Lower leg skin (tissue), 3 donors: ENCODE results near the gene UBASH3B.

ENCODE experiments used
- POLR2A ChIP-seq, 2 donors: fragments of 450-650 bp; IDR thresholded peaks; one replicate each; pipeline ENCODE4 v1.6.1; 2016 to 2017; ENCODE audit warnings: antibody characterized with exemption in 2 of 2, mild to moderate bottlenecking in 1 of 2, moderate library complexity in 1 of 2
- TF ChIP-seq, protein P1 (sequence below), 3 donors: fragments of 450-650 bp; IDR thresholded peaks; one replicate each; pipeline ENCODE4 v1.5.1; 2016; ENCODE audit warnings: antibody characterized with exemption in 3 of 3, mild to moderate bottlenecking in 3 of 3, moderate library complexity in 2 of 3

DNA sequence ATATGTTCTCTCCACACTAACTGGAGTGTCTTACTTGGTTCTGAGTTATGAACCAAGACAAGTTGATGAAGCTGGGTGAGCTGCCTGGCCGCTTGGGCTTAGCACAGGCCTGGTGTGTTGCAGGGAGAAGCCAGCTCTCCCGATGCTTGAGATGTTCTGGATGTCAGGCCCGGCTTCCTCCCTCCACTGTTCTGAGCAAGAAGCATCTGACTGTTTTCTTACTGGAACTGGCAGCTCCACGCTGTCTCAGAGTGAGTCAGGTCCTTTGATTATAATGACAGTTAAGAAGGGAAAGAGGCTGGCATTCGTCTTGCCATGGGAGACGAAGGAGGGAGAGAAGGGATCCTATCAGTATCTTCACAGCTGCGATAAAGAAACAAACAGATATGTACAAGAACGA lies 136.3 kb downstream of the UBASH3B start:
- TF ChIP-seq, protein P1, sequence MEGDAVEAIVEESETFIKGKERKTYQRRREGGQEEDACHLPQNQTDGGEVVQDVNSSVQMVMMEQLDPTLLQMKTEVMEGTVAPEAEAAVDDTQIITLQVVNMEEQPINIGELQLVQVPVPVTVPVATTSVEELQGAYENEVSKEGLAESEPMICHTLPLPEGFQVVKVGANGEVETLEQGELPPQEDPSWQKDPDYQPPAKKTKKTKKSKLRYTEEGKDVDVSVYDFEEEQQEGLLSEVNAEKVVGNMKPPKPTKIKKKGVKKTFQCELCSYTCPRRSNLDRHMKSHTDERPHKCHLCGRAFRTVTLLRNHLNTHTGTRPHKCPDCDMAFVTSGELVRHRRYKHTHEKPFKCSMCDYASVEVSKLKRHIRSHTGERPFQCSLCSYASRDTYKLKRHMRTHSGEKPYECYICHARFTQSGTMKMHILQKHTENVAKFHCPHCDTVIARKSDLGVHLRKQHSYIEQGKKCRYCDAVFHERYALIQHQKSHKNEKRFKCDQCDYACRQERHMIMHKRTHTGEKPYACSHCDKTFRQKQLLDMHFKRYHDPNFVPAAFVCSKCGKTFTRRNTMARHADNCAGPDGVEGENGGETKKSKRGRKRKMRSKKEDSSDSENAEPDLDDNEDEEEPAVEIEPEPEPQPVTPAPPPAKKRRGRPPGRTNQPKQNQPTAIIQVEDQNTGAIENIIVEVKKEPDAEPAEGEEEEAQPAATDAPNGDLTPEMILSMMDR (IDR thresholded peaks at IDR 0.05), result no peak
- TF ChIP-seq POLR2A (IDR thresholded peaks at IDR 0.05), result no peak
